Activated CD8-positive, alpha-beta T cell treated with anti-CD3 and anti-CD28 coated beads for 36 hours (primary cell): ENCODE results near the gene COL25A1. TPM values are rescaled to one million over a fixed set of nuclear protein-coding genes. Genes with fewer than 3 reads are reported as not detected.

Experiments
- ATAC-seq: fragments of 200-7000 bp; cut with Tn5 transposase; one replicate; pipeline ENCODE4 v1.10.0; 2021; ENCODE audit warnings: mild to moderate bottlenecking, moderate library complexity
- CTCF ChIA-PET: fragments of 350-600 bp; sonication (Branson Sonifier 250); formaldehyde crosslinking; loops from one replicate; lab custom pipeline; 2021; ENCODE audit warnings: antibody characterized with exemption; lab: Charles Lee
- POLR2A ChIA-PET: fragments of 350-600 bp; sonication (Branson Sonifier 250); formaldehyde crosslinking; loops from one replicate; lab custom pipeline; 2021; ENCODE audit warnings: antibody characterized with exemption; lab: Charles Lee
- DNase-seq: peaks from one replicate; pipeline ENCODE4 v3.0.0-alpha.2; 2020
- H3K27ac Mint-ChIP-seq: one replicate; pipeline ENCODE4 v1.8.0; 2021; ENCODE audit warnings: mild to moderate bottlenecking, mixed read lengths
- H3K27me3 Mint-ChIP-seq: one replicate; pipeline ENCODE4 v1.8.0; 2021; ENCODE audit warnings: mixed read lengths
- H3K36me3 Mint-ChIP-seq: one replicate; pipeline ENCODE4 v1.8.0; 2021; ENCODE audit warnings: low read depth, mixed read lengths
- H3K4me1 Mint-ChIP-seq: one replicate; pipeline ENCODE4 v1.8.0; 2021; ENCODE audit warnings: low read depth, mixed read lengths
- H3K4me3 Mint-ChIP-seq: one replicate; pipeline ENCODE4 v1.8.0; 2021; ENCODE audit warnings: mild to moderate bottlenecking, moderate library complexity, mixed read lengths
- H3K9me3 Mint-ChIP-seq: one replicate; pipeline ENCODE4 v1.8.0; 2021; ENCODE audit warnings: mixed read lengths
- CTCF ChIP-seq: fragments of 200-600 bp; IDR thresholded peaks from one replicate; pipeline ENCODE4 v1.8.0; 2022; ENCODE audit warnings: antibody characterized with exemption, mild to moderate bottlenecking
- intact Hi-C: fragments of 100-400 bp; cut with micrococcal nuclease; formaldehyde crosslinking; loops from one replicate; pipeline ENCODE4 v1.10.0; 2022
- total RNA-seq, 2 experiments: library from RNA; stranded (reverse); gene quantifications; one replicate each; pipeline ENCODE4 v1.2.3, GENCODE V29; 2021

The COL25A1 gene
- total RNA-seq, 2 experiments from 2014 or later = not detected

GRCh38 chr4:109319156-109319555 lies 16.7 kb upstream of the COL25A1 start:
- Mint-ChIP-seq H3K27ac (no peak overlapping the region), H3K4me1 (no peaks in the 10 kb centered on the region), H3K36me3 (peaks cover 5% of the 10 kb centered on the region), H3K27me3 (no peaks in the 10 kb centered on the region), H3K9me3 (peaks cover 32% of the 10 kb centered on the region), H3K4me3 (no peak overlapping the region)
- CTCF ChIA-PET = no interaction called here
- TF ChIP-seq CTCF = no peak
- POLR2A ChIA-PET = no interaction called here
- intact Hi-C loops = no loop called here
- no peak for DNase-seq
- ATAC-seq = no peak

- intact Hi-C loops = no loop called here
- no peak for ATAC-seq
- Mint-ChIP-seq H3K27ac (no peak overlapping the region), H3K9me3 (peaks cover 17% of the 10 kb centered on the region), H3K27me3 (no peaks in the 10 kb centered on the region), H3K4me1 (no peaks in the 10 kb centered on the region), H3K36me3 (no peaks in the 10 kb centered on the region), H3K4me3 (no peak overlapping the region)
- TF ChIP-seq CTCF = no peak
- CTCF ChIA-PET = no interaction called here
- no peak for DNase-seq
- POLR2A ChIA-PET = interaction anchor here (0.6 kb wide), 1 partner anchor 608 kb away, joined by 3 read pairs; no protein-coding TSS in a partner anchor
These were observed 13.4 kb upstream of the COL25A1 start for GRCh38 chr4:109315818-109316217.

GRCh38 chr4:109315341-109315740 lies 12.9 kb upstream of the COL25A1 start:
- H3K4me3 Mint-ChIP-seq = no peak overlapping the region
- no peaks in the 10 kb centered on the region for H3K4me1 Mint-ChIP-seq
- ChIA-PET POLR2A (no interaction called here), CTCF (no interaction called here)
- intact Hi-C loops = no loop called here
- DNase-seq (no peak), ATAC-seq (no peak)
- TF ChIP-seq CTCF = no peak
- H3K9me3 Mint-ChIP-seq = peaks cover 13% of the 10 kb centered on the region
- H3K27ac Mint-ChIP-seq = no peak overlapping the region
- H3K27me3 Mint-ChIP-seq = no peaks in the 10 kb centered on the region
- H3K36me3 Mint-ChIP-seq = no peaks in the 10 kb centered on the region

GRCh38 chr4:109313168-109314133 lies 11.0 kb upstream of the COL25A1 start:
- ATAC-seq (no peak), DNase-seq (no peak)
- TF ChIP-seq CTCF = no peak
- H3K27me3 Mint-ChIP-seq = peaks cover 4% of the 10 kb centered on the region
- CTCF ChIA-PET = no interaction called here
- no peaks in the 10 kb centered on the region for H3K4me1 Mint-ChIP-seq
- H3K9me3 Mint-ChIP-seq = peaks cover 10% of the 10 kb centered on the region
- H3K36me3 Mint-ChIP-seq = no peaks in the 10 kb centered on the region
- H3K27ac Mint-ChIP-seq = no peak overlapping the region
- POLR2A ChIA-PET = no interaction called here
- intact Hi-C loops = no loop called here
- H3K4me3 Mint-ChIP-seq = no peak overlapping the region

GRCh38 chr4:109303140-109303496 lies 660 bp upstream of the COL25A1 start:
- Mint-ChIP-seq H3K4me1 (peaks cover 11% of the 10 kb centered on the region), H3K36me3 (no peaks in the 10 kb centered on the region), H3K27ac (no peak overlapping the region), H3K9me3 (no peaks in the 10 kb centered on the region), H3K27me3 (peaks cover 51% of the 10 kb centered on the region), H3K4me3 (peak overlapping the region; percentile 71)
- DNase-seq = peak; percentile 7
- ChIA-PET POLR2A (no interaction called here), CTCF (no interaction called here)
- no peak for TF ChIP-seq CTCF
- peak; percentile 50 for ATAC-seq
- intact Hi-C loops = no loop called here
